ENCODE results near the gene PRRG3. TPM values are rescaled to one million over a fixed set of nuclear protein-coding genes. Genes with fewer than 3 reads are reported as not detected.

The PRRG3 gene
- total RNA-seq, 2 donors from 2014 or later, result 0.37 to 2.1 TPM

DNA sequence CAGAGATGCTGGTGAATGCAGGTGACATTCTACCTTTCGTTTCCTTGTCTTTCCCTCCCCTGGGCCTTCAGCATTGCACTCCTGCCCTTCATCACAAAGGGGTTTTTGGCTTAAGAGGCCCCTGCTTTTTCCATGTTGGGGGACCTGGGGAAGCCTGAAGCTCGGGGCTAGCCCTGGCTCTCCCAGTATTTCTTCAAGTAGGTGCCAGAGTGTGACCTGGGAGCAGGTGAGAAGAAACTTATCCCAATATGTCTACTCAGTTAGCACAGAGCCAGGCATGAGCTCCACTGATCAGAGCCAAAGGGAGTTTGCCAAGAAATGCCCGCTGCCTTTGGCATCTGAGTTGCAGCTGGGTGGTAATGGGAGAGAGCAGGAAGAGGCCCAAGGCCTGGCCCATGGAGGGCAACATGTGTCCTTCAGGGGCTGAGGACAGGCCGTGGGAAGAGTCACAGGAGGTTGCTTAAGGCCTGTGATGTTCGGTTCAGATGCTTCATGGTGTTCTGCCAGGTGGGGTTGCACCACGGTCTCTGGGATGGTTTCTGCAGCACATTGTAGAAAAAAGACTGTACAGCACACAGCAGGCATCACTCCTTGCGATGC is 7.6 kb downstream of the PRRG3 start:
- intact Hi-C loops (cut with DNase I, micrococcal nuclease), result no loop called here
- ATAC-seq, result no peak
- no peak for DNase-seq

DNA sequence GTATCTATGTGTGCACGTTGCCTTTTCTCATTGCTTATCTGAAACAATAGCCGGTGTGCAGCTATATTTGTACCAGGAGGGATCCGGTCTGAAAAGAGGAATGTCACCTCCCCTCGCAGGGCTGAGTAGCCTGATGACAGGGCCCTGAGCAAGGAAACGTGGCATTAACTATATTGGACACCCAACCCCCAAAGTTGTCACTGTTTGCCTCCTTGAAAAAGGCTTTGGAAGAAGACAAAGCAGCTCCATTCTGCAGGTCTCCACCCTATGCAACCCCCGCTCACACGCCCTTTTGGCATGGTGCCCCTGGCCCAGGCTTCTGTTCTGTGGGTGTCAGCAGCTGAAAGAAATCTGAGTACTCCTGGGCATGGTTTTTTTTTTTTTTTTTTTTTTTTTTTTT is 8.2 kb downstream of the PRRG3 start:
- no peak for DNase-seq
- intact Hi-C loops (cut with DNase I, micrococcal nuclease), result no loop called here
- no peak for ATAC-seq

DNA sequence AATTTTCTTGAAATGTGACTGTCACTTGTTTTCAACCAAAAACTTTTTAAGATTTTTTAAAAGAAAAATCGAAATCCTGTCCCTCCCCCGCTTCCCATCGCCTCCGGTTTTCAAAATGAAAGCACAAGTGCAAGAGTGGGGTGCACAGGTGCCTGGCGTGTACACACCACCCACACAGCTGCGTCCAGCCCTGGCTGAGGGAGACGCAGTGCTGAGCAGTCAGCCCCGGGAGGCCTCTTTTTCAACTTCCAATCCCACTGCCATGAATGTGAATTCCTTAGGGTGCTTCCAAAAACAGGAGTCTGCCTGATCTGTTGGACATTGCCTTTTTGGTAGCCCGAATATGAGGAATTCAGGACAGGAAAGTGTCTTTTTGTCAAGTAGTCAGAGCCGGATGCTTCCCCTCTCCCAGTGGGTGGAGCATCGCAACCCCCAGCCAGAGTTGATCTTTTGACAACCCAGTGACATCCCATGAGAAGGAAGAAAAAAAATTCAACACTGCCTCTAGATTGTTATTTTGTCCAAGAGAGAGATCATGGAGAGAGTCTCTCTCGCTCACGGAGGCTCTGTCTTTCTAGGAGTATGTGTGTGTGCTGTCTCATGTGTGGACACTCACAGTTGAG is 8.9 kb downstream of the PRRG3 start:
- DNase-seq (no peak), ATAC-seq (no peak)
- intact Hi-C loops (cut with DNase I, micrococcal nuclease), result no loop called here

DNA sequence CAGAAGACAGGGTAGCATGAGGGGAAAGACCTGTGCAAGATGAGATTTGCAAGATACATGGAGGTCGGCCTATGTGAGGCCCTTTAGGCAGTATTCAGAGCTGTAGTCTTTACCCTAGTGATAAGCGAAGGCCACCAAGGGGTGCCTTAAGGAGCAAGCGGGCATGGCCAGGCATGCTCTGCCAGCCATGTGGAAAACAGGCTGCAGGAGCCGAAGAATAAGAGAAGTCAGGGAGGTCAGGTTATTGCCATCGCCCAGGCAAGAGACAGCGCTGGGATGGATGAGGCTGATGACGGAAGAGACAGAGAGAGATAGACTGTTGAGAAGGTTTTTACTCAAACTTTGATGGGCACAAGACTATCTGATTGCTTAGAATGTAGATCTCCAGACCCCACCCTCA is 13.6 kb downstream of the PRRG3 start:
- ATAC-seq (no peak), DNase-seq (no peak)
- intact Hi-C loops (cut with DNase I, micrococcal nuclease), result no loop called here

DNA sequence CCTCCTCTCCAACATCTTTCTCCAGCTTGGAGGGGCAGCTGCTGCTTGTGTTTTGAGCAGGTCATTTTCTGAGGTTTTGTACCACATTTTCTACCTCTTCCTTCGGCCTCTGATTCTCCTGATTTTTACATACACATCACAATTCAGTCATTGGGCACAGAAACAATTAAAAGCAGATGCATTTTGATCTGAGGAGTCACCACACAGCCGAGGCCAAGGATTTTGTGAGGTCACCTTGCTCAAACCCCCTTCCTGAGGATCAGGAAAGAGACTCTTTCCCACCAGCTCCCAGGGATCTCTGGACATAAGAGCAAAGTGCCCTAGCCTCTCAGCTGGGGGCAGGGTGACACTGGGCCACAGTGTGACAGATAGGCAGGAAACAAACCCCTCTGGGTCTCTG is 15.2 kb downstream of the PRRG3 start:
- ATAC-seq (no peak), DNase-seq (no peak)
- intact Hi-C loops (cut with DNase I, micrococcal nuclease), result no loop called here

DNA sequence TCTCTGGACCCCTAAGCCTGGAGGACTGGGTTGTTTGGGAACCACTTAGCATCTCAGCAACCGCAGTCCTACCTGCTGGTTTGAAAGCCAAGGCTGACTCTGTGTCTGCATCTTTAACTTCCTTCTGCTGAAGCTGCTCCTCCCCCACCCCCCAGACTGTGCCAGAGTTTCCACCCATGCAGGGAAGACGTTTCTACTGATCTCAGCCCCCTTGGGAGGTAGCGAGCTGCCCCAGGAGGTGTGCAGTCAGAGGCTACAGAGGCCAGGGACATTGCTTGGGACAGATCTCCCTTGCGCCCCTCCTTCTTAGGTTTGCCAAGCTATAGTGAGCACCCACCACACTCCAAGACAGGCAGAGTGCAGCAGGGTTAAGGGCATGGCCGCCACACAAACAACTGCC is 15.9 kb downstream of the PRRG3 start:
- DNase-seq, result no peak
- ATAC-seq, result no peak
- intact Hi-C loops (cut with DNase I, micrococcal nuclease), result no loop called here

DNA sequence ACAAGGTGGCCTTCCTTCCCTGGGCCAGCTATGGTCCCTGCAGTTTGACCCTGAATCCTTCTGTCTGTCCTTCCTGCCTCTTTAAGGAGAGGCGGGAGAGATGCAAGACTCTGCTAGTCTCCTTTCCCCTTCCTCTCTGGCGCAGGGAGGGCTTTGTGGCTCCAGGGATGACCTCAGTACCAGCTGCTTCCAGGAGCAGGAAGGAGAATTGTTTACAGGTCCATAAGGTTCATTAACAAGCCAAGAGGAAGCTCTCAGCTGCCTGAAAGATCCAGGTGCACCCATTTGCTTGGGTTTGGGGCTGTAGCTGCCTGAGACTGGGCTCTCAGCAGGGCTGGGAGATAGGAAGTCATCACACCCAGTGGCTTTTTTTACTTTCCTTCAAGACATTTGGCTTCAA is 16.5 kb downstream of the PRRG3 start:
- ATAC-seq, result peak; percentile 42
- DNase-seq, result no peak
- intact Hi-C loops (cut with DNase I, micrococcal nuclease), result no loop called here

DNA sequence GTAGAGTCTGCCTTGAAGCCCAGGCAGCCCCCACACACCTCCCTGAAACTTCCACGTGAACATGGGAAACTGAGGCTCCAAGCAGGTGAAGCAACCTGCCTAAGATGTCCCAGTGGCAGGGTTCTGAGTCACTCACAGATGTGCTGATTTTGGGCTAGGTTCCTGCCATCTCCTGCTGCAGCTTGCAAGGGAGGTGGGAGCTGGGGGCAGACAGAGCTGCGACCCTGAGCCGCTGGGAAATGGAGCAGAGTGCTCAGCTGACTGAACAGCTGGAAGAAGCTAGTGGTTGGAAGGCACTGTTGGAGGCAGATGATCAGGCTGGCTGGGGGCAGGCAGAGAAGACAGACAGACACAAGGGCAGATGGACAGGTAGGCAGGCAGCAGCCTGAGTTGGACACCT is 17.0 kb downstream of the PRRG3 start:
- no peak for ATAC-seq
- intact Hi-C loops (cut with DNase I, micrococcal nuclease), result no loop called here
- no peak for DNase-seq

DNA sequence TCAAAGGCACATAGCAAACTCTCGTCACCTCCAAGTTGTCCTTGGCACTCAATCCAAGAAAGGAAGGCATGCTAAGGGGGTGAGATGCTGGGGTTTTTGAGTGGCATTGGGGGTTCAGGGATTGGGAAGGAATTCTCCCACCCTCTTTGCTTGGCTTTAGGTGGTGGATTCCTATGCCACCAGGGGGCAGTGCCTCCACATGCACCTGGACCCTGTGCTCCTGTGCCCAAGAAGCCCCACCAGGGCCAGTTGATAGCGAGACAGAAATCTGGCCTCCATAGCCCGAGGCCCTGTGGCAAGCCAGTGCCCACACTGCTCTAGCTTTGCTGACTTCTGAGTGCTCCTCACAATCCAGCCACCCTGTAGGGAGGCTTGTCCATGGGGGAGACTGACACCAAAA is 18.6 kb downstream of the PRRG3 start:
- peak in 1 of 2 donors; percentile 16 for DNase-seq
- intact Hi-C loops (cut with DNase I, micrococcal nuclease), result no loop called here

DNA sequence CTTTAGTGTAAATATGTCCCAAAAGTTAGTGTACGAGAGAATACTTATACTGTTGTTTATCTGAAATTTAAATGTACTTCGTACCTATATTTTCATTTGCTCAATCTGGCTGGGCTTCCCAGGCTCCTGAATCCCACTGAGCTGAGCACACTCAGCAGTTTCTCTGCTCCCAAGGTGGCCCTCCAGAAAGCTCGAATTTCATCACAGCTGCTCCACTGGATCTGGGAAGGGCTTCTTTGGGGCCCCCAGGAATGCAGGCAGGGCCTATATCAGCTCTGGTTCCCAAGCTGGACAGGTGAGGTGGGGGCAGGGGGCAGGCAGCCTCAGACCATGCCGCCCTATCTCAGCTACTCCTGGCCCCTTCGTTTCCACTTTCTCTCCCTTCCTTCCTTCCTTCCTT is 19.1 kb downstream of the PRRG3 start:
- no peak for DNase-seq
- intact Hi-C loops (cut with DNase I, micrococcal nuclease), result no loop called here
- no peak for ATAC-seq

More for the DNA sequence above, 18.6 kb downstream of the PRRG3 start:
- peak; percentile 39 for ATAC-seq

DNA sequence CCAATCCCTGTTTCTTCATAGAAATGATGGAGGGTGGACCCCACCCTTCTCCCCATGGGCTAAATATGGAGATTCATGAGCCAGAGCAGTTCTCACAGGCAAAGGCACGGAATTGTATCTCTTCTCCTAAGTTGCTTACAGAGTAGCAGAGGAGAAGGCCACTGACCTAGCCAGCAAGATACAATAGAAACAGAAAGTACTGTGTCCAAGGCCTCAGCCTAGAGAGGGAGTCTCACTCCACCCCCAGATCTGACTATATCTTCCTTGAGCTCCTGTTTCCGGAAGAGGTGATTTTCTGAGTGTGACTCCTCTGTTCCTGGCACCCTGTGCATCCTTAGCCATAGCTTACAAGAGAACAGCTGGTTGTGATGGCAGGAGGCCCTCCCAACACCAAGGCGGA is 20.5 kb downstream of the PRRG3 start, which contains the start of gene FATE1:
Gene FATE1, plus strand, starts transcription at position 284 of the 400 bp plus-strand sequence. Its CDS starts 85 bp downstream, at position 369.
- intact Hi-C loops (cut with DNase I, micrococcal nuclease), result no loop called here
- ATAC-seq, result no peak
- DNase-seq, result no peak

DNA sequence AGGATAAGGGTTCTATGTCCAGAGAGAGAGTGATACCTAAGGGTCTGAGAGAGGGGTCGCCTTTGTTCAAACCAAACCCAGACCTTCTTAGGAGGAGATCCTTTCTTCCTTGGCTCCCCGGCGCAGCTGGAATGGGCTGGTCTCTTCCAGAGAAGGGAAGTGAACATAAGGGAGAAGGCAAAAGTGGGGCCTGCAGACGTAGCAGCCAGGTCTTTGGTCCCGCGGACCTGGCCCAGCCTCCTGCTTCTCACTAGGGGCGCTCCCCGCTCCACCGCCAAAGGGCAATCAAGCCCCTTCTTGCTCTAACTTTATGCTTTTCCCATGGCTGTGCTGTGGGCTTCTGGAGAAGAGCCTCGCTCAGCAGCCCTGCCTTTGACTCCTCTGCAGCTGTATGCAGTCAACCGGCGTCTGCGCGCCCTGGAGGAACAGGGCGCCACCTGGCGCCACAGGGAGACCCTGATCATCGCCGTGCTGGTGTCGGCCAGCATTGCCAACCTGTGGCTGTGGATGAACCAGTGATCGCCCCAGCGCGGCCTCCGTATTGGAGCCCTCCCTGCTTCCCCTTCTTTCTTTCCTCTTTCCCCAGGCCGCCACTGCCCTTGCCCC is 27.1 kb downstream of the PRRG3 start:
- ATAC-seq, result peak; percentile 70
- DNase-seq, result peak in 1 of 2 donors; percentile 45
- intact Hi-C loops (cut with DNase I, micrococcal nuclease), result no loop called here

DNA sequence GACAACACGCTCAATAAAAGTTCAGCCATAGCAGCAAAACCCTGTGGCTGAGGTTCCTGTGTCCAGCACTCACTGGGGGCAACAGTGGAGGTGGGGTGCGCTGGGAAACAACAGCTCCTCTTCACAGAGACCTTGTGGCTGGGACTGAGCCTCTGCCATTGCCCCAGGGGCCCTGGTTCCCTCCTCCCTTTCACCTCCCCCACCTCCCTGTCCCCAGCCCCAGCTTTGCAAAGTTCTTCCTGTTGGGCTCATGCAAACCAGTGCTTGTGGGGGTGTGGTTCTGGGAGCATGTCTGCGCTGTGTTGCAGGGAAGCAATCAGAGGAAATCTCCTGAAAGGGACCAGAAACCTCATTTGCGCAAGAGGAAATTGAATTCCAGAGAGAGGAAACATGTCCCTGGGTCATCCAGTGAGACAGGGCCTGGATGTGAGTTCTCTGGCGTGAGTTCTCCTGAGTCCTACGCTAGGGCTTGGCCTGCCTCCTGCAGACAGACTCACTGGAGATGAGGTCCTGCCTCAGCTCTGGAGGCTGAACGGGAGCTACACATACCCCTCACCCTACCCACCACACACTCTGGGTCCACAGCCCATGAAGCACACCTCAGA is 28.0 kb downstream of the PRRG3 start:
- ATAC-seq (no peak), DNase-seq (no peak)
- intact Hi-C loops (cut with DNase I, micrococcal nuclease), result no loop called here

DNA sequence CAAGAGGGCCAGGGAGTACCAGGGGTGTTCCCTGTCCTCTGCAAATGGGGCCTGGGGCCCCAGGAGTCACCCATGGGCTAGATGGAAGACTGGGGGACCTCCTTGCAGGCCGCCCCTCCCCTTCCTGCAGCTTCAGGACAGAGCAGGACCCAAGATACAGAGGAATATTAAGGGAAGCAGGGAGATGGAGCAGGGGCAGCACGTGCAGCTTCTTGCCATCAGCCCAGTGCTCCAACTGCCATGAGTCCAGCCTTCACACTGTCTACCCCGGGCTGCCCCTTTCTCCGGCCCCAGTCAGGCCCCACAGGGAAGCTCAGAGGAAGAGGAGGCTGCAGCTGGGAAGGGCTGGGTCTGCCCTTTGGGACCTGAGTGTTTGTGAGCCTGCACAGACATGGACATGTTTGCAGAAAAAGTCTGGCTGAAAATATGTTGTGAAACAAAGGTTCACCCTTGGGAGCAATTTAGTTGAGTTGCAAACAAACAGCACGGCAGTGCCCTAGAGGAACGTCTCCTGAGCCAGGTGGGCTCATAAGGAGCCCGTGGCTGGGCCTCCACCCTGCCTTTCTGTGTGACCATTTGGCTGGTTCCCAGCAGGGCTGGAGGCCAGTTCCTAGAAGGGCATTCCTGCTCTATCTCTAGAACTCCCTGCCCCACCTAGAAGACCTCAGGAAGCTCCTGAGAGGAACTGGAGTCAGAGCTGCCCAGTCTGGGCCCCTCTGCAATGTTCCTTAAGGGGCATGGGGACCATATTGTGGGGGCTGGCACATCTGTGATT is 29.5 kb downstream of the PRRG3 start:
- ATAC-seq (no peak), DNase-seq (no peak)
- intact Hi-C loops (cut with DNase I, micrococcal nuclease), result no loop called here

DNA sequence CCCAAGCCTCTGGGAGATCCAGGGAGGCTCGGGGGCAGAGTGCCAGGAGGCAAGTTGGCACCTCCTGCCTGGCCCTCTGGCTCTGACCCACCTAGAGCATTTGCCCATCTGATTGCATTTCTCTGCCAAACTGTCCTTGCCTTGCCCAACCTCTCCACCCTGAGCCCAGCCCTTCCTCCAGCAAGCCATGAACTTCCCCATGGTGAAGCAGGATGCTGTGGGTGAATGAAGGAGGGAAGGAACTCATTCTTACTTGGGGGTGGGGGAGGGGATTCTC is 30.0 kb downstream of the PRRG3 start:
- no peak for DNase-seq
- no peak for ATAC-seq
- intact Hi-C loops (cut with DNase I, micrococcal nuclease), result no loop called here

DNA sequence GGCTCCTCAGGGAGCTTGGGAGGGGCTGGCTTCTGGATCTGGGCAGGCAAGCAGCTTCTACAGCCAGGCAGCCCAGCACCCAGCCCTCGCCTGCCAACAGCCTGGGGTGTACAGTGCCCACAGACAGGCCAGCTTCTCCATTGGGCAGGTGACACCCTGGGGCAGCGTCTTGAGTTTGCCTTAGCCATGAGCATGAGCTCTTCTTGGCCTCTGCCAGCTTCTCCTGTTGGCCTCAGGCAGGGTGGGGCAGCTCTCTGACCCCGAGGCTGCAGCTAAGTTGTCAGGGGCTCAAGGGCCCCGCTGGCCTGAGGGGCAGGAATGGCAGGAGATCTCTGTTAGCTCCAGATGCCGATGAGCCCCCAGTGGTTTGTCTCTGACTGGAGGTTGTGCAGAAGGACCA is 31.5 kb downstream of the PRRG3 start:
- intact Hi-C loops (cut with DNase I, micrococcal nuclease), result no loop called here
- DNase-seq (no peak), ATAC-seq (no peak)

DNA sequence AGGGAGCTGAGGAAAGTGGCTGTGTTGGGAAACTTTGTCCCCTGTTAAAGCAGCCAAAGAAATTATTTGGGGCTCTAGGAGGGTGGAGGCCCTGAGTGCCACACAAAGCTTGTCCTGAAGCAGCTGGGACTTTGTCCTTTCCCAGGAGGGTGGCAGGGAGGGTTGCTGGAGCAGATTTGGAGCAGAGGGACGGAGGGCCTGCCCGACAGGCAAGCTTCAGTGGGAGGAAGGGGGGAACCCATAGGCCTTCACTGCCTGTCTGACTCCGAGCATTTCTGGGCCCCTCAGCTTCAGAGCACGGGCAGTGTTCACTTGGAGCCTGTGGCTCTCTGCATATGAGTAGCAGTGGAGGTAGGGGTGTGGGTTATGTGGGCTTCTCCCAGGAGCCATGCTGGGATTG is 32.1 kb downstream of the PRRG3 start:
- no peak for DNase-seq
- intact Hi-C loops (cut with DNase I, micrococcal nuclease), result no loop called here

DNA sequence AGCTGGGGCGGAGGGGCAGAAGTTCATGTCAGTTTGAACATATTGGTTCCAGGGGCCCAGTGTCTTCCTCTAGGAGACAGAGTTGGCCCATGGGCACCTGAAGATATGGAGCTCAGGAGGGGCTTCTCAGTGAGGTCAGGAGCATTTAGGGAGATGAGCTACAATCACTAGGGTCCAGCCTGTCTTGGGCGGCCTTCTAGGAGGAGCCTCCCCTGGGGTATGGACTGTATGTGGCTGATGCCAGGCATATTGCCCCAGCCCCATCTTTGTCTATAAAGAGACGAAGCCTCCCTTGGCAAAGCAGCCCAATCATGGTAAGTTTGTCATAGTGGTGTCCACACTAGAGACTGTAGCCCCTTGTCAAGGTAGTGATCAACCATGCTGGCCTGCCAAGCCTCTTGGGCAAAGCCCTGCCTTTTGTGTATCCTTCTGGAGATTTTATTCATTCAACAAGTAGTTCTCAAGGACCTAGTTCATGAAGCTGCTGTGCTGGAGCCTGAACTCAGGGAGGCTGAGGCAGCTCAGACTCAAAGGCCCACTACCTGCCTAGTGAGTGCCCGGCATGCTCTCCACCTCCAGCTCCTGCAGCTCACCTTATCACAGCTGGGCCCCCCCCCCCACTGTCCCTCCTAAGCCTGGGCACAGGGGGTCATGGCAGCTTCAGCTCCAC is 33.9 kb downstream of the PRRG3 start:
- intact Hi-C loops (cut with DNase I, micrococcal nuclease), result no loop called here
- no peak for DNase-seq
- ATAC-seq, result no peak

More for the DNA sequence above, 32.1 kb downstream of the PRRG3 start:
- no peak for ATAC-seq

DNA sequence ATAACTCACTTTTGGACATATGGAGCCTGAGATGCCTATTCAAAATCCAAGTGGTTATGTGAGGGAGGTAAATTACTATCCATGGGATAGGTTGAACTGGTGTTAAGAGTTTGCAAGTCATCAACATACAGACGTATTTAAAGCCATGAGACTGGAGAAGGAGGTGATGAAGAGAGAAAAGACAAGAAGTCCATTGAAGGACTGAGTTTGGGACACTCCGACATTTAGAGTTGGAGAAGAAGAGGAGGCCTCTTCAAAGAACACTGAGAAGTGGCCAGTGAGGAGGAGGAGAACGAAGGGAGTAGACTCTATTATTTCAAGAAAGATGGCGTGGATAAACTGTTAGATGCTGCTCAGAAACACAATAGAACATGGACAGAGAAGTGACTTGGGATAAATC is 39.2 kb downstream of the PRRG3 start, which contains the start of gene CNGA2:
Gene CNGA2, plus strand, starts transcription at position 301 of the 400 bp plus-strand sequence. CDS start 3,738 bp downstream, outside the sequence.
- no peak for ATAC-seq

More for the DNA sequence above, 39.2 kb downstream of the PRRG3 start, which contains the start of gene CNGA2:
- no peak for DNase-seq
- intact Hi-C loops (cut with DNase I, micrococcal nuclease), result no loop called here
